NCI-H1930 (cell line): Measurements from ENCODE around the gene PIM2.

Experiments used
- DNase-seq, 2 experiments: peaks; one replicate each; lab custom pipeline; 2025; lab: John Stamatoyannopoulos, UW

Gene PIM2

DNA sequence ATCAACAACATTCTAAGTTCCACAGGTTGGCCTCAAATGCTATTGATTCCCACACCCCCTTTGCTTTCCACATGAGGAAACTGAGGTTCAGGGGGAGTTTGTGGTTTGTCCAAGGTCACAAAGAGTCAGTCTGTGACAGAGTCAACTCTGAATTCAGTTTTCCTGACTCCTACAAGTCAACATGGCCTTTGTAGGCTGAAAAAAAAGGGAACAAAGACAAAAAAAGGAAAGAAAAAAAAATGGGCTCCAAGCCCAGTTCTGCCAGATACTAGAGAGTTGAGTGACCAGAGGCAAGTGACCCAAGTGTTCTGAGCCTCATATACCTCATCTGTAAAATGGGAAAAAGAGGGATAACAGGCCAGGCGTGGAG, 16.5 kb upstream of the PIM2 start:
- DNase-seq = no peak

DNA sequence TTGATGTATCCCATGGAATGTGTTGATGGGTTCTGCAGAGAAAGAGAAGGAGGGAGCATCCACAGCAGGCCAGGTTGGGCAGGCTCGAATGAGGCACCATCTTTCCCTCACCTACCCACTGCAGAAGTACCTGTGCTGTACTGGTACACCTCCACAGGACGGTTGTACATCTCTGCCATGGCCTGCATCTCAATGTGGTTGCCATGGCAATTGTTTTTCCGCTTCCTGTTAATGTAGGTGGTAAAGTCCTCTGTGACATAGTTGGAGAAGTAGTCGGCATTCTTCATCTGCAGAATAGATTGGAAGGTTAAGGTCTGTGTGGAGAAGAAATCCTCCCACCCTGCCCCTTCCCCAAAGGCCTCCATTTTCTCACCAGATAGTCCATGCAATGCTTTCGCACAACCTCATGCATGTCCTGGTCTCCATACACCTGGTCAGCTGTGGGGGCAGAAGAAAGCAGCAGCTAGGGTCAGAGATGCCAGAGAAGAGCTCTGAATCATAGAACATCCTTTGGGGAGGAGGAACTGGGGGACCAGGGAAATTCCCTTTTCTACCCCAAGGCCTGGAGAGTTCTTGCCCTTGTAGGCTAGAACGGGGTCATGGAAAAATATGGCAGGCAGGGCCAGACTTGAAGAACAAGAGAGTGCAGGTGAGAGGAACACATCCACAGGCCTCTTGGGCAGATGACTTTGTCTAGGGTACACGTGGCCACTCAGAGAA, 15.9 kb upstream of the PIM2 start:
- DNase-seq = no peak

DNA sequence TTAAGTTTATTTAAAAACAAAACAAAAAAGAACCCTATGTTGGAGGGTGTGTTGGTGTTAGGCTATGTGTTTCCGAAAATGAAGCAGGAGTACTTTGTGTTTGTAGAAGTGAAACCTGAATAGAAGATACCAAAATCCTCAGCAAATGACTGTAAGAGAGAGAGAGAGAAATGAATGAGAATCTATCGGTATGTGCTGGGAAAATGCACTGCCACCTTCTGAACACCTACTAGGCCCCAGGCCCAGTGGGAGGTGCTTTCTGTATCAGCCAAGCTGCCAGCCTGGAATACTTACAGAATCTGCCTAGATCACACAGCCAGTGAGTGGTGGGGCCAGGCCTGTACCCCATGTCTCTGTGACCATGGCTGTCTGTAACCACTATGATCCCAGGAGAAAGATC, 14.9 kb upstream of the PIM2 start:
- no peak for DNase-seq

DNA sequence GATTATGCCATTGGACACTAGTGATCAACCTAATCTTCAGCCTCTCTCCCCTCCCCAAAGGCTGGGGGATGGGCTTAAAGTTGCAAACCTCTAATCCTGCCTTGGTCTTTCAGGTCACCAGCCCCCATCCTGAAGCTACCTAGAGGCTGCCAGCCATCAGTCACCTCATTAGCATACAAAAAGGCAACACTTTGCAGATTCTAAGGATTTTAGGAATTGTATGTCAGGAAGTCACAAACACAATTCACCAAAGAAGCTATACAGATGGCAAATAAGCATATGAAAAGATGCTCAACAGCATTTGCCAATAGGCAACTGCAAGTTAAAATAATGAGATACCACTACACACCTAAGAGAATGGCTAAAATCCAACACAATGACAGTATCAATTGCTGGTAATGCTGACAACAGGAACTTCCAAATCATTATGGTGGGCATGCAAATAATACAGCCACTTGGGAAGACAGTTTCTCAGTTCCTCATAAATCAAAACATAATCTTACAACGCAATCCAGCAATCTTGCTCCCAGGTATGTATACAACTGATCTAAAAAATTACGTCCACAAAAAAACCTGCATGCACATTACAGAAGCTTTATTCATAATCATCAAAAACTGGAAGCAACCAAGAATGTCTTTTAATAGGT, 9.0 kb upstream of the PIM2 start:
- DNase-seq = no peak

DNA sequence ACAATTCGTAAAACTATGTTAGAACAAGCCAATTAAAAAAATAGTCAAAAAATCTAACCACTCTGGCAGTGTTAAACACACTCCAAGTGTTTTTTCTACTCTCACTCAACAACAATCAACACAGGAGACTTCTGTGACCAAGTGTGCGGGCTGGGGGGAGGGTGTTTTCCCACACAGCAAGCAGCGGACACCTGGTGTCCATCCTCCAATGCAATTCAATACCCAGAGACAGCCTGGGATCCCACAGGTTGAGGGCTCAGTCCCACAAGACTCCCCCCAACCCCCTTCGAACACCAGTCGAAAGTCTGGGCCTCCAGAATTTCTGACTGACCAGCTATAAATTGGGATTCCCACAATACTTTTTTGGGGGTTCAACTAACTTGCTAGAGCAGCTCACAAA, 8.3 kb upstream of the PIM2 start:
- DNase-seq = no peak

DNA sequence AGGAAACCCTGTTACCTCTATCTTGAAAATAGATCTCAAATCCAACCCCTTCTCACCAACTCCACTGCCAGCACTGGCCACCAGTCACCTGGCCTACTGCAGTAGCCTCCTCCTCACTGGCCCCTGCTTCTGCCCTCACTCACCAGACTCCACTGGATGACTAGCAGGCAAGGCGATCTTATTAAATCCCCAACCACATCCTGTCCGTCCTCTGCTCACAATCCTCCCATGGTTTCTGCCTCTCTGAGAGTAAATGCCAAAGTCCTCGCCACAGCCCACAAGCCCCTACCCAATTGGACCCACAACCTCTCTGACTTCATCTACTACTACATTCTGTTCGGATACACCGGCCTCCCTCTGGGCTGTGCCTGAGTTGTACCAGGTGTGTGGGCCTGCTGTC, 5.4 kb upstream of the PIM2 start:
- DNase-seq = no peak

DNA sequence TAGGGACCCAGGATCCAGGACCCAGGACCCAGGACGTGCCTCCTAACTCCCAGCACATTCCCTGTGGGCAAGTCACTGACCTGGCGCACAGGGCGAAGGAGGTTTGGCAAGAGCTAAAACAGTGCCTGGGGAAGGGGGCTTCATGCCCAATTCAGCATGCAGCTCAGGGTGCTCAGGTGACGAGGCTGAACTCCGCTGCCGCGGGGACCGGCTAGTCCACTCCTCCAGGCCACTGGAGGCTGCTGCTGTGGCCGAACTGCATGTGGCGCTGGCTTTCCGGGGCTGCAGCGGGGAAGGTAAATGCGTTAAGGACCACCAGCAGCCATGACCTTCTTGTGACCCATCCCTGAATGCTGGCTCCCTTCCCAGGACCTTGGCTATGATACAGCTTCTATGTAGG, 4.9 kb upstream of the PIM2 start:
- no peak for DNase-seq

DNA sequence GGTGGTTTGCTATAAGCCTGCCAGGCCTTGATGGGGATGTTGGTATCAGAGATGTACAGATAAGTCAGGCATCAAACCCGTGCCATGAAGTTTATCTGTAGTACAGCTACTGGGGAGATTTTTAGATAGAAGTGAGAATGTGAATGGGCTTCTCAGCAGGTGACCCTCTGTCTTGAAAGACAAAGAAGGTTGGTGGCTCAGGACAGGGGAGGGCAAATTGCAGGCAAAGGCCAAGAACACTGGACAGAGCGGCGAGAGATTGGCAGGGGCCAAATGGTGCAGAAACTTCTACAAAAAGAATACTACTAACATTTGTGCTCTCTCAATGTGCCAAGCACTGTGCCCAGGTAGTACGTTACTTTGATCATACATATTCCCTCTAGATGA, 1.9 kb upstream of the PIM2 start:
- no peak for DNase-seq

DNA sequence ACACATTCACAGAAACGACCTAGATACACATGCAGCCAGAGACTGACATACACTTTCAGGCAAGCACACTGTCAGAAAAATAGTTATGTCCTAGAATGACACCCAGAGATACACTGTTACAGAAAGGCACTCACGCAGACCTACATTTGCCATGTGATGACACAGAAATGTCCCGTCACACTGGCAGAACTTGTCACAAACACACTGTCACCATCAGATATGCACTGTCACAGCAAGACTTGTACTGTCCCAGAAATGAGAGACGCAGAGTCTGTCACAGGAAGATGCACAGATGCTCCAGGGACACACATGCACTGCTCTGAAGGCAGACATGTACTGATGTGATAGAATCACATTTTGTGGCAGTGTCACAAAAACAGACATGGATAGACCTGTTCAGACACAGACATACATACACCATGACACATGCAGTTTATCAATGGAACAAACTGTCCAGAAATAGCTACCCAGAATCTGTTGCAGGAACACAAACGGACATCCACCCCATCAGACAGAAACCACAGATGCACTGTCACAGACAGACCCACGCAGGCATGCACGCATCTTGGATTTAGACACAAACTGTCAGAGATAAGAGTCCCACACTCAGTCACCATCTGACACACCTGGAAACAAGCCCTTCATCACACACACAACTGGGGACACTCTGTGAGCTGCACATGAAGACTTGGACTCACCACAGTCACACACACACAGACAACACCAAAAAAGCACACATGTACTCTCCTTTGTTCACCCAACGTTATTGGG, 1.3 kb upstream of the PIM2 start:
- no peak for DNase-seq

DNA sequence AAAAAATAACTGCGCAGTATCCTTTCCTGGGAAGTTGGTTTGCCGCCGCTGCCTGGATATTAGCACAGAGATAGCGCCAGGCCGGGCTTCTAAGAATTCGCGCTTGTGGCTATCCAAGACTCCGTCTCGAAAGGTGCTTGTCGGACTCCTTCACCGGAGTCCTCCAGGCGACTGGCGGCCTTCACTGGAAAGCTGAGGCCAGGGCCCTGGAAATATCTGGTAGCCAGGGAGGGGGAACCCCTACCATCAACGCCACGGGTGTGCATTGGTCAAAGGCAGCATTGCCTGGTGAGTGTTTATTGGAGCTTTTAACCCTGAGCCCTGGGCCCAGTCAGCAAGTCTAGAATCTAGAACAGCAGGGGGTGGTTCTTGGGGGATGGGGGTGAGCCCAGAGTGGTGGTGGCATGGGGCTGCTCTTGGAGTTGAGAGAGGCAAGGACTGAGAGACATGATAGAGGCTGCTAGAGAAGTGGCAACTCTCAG, 577 bp upstream of the PIM2 start:
- DNase-seq = no peak

DNA sequence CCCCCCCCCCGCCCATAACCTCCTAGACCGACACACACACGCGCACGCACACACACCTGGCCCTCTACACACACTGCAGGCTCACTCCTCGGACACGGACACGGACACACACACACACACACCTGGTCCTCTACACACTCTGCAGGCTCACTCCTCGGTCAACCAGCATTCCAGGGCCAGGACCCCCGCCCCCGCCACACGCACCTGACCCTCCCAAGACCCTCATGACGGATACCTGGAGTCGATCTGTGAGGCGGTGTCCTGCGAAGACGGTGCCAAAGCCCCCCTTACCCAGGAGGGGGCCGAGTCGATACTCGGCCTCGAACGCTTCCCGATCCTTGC, 552 bp downstream of the PIM2 start:
- no peak for DNase-seq

DNA sequence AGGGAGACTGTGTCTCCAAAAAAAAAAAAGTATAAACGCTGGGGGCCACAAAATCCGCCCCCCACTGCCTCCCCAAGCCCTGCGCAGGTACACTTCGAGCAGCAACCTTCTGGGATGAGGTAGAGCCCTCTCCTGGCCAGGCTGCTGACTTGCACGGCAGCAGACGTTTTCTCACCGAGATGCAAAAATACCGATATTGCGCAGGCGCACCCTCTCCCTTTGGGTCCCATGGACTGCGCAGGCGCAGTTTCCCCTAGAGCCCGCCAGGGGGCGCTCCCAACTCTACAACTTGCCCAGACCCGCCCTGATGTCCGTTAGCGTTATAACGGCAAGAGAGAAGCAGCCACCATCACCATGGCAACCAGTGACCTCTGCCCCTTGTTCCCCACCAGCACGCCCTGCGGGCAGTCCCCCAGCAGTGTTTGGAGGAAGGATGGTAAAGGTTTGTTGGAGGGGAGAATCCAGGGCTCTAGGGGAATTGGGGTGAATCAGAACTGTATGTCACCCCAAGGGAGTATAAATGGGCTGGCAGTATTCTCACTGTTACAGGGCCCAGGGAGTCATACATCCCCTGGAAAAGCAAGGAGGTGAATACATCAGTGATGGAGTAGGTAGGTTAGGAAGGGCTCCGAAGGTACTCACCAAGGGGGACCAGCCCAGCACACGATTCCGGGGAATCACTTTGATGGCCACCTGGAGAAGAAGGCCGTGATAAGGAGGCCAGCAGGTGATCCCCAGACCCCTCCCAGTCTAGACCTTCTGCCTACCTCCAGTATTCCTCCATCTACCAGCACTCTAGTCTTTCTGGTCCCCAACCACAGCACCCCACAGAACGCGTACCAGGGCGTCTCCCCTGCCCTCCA, 1.5 kb downstream of the PIM2 start:
- peak; percentile 87 to 91 for DNase-seq

DNA sequence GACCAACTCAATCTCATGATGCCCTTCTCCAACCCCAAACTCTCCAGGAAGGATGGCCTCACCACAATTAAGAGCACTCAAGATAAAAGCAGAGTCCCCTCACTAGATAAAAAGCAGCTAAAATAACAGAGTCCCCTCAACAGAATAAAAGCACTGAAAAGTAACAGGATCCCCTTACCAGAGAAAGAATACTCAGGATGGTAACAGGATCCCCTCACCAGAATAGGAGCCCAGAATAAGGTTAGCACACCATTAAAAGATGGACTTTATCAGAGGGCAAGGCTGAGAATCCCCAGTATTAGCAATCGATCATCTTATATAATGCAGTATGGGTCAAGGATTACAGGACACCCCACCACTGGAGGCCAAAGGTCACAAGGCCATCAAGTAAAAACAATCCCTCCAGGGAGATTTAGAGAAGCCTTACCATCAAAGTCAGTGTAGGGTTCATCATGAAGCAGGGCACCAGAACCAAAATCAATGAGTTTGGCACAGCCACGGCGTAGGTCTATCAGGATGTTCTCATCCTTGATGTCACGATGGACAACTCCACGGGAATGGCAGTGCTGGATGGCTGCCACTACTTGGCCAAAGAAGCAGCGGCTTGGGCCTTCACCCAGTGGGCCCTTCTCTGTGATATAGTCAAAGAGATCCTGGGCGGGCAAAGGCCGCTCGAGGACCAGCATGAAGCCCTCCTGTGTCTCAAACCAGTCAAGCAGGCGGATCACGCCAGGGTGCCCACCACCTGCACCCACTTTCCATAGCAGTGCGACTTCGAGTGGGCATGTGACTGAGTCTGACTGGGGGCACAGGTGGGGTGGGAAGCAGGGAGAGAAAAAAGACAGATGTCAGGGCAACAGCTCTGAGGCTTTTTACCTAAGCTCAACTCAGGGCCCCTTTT, 4.0 kb downstream of the PIM2 start:
- DNase-seq = no peak

DNA sequence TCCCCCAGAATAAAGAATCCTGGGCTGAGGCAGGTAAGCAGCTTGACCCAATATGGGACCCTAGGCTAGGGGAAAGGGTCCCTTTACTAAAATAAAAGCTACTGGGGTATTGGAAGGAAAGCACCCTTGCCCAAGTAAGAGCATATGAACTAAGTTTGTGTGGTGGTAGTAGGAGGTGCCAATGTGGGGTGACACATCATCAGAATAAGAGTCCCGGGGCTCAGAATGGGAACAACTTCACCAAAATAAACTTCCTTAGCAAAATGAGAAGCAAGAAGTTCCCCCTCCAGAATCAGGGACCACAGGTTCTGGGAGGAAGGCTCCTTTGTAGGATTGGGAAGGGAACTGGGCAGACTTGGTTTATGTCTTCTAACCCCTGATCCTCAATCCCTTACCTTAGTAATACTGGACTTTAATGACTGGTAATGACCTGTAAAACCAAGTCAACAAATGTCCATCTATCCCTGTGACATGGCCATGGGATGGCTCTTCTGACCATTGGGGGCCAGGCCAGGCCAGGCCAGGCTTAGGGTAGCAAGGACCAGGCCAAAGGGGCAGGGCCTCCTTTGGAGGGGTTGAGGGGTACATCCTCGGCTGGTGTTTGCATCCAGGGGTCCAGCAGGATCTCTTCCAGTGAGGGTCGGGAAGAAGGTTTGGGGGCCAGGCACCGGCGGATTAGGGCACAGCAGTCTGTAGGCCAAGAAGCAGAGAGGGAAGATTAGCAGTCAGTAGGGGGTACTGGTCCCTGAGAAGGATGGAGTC, 5.0 kb downstream of the PIM2 start:
- DNase-seq = no peak

DNA sequence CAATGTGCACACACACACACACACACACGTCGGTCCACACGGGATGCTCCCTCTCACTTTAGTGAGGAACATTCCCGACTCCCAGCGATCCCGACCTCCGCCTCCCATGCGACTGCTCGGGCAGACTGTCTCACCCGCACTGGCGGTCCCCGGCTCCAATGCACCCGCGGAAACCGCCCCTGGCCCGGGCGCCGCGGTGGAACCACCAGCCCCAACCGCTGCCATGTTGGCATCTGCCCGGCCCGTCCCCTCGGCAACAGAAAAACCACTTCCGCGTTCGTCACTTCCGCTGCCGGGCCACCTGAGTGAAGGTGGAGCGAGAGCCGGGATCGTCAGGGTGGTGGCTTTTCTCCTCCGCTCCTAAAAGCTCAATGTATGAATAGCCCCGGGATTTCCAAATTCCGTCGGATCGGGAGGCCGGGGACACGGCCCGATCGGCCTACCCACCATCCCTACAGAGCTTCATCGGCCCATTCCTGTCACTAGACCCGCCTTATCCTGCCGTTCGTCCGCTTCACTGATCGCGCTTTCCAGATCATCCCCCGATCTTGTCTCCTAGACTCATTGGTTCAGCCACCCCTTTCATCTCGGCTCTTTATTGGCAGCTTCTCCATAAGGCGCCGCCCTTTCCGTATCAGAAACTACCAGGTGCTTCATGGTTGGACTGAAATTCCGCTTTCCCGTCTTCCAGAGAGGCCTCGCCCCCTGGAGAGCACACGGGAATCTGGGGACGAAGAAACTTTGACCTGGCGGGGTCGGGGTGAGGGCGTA, 7.2 kb downstream of the PIM2 start, which contains the start of gene SLC35A2:
Gene SLC35A2 (minus strand): TSS at position 235 of the 771 bp plus-strand sequence. CDS start 10 bp downstream, at position 225.
- DNase-seq = peak; percentile 68 to 69

DNA sequence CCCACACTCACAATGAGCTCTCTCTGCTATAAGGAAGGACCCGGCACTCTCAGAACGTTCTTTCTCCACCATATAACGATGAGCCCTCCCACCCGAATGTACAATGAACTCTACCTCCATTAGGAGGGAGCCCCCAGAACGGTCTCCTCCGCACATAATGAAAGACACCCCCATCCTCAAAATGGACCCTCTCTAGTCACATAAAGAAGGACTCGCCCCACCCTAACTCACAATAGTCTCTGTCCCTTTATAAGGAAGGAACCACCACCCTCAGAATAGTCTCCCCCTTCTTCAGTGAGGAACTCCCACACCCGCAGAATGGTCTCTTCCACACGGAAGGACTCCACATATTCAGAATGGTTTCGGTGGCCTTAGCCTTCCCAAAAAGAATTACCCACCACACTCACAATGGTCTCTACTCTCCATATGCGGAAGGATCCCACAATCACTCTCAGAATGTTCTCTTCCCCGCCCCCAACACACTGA, 7.9 kb downstream of the PIM2 start:
- DNase-seq = no peak

DNA sequence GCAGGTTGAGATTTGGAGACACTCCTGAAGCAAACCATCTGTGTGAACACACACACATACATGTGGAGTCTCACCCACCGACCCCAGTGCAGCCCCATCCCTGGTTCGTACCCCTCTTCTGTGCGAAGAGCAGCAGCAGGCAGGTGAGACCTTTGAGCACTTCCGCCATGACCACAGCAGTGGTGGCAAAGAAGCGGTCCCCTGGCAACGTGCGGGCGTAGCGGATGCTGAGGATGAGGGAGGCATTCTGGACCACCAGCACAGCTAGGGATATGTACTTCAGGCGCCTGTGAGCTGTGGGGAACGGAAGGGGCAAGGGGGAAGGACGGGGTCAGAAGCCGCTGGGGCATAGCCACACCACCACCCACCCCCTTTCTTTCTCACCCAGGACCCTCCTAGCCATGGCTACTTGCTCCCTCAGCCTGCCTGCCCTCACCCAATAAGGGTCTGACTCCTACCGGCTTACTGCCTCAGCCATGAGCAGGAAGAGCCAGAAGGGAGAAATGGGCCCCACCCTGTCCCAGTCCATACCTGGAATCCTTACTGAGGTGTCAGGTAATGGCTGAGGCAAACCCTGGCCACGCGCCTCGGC, 9.0 kb downstream of the PIM2 start:
- no peak for DNase-seq

DNA sequence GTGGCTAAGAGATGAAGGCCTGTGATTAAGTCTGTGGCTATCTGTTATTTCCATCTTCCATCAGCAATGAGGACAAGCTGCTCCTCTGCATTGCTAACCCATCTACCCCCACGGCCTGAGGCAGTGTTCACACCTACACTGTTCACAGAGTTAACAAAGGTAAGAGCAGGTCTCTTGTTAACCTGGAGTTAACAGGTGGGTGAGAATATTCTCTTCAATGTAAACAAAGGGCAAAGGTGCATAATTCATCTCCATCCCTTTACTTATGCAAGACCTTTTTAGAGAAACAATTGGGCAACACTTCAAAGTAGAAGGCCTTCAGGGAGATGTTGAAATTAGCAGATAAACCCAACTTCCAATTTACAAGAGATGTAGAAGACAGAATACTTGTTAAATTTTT, 10.2 kb downstream of the PIM2 start:
- DNase-seq = no peak
